ENCODE results near the gene CACNA1C.

- TF ChIP-seq CTCF (IDR thresholded peaks at IDR 0.05) (no peak), EP300 (IDR thresholded peaks at IDR 0.05) (no peak), POLR2A (IDR thresholded peaks at IDR 0.05) (no peak)
Measured at GRCh38 chr12:2255311-2255710, 202.5 kb downstream of the CACNA1C start.

All from upper lobe of left lung (tissue), 4 donors.